GM12801 (cell line): ENCODE results near the gene PP2D1.

ENCODE experiments used
- CTCF ChIP-seq: IDR thresholded peaks from one replicate; pipeline ENCODE4 v1.5.1; 2011; ENCODE audit warnings: control low read depth; ENCODE audit not compliant: insufficient read length; ENCODE audit errors: extremely low read depth

PP2D1 gene

GRCh38 chr3:19994796-19995195, 17.3 kb downstream of the PP2D1 start:
- TF ChIP-seq CTCF = no peak

- TF ChIP-seq CTCF = no peak
Measured at GRCh38 chr3:19972054-19972453, 40.0 kb downstream of the PP2D1 start.

GRCh38 chr3:19970327-19970726, 41.7 kb downstream of the PP2D1 start:
- no peak for TF ChIP-seq CTCF

GRCh38 chr3:19967812-19968211, 44.3 kb downstream of the PP2D1 start:
- no peak for TF ChIP-seq CTCF

- TF ChIP-seq CTCF = no peak
Measured at GRCh38 chr3:19967208-19967607, 44.9 kb downstream of the PP2D1 start.

GRCh38 chr3:19961960-19962359, 50.1 kb downstream of the PP2D1 start:
- no peak for TF ChIP-seq CTCF

- no peak for TF ChIP-seq CTCF
Measured at GRCh38 chr3:19960696-19961095, 51.4 kb downstream of the PP2D1 start.

- TF ChIP-seq CTCF = no peak
Measured at GRCh38 chr3:19959505-19959904, 52.6 kb downstream of the PP2D1 start.
